WTC11 (cell line): ENCODE results near the gene SLC16A8. TPM values are rescaled to one million over a fixed set of nuclear protein-coding genes. Genes with fewer than 3 reads are reported as not detected.
A peak's percentile ranks its signal among the peaks of the same experiment; 100 is the strongest.

ENCODE experiments used
- ATAC-seq: fragments of 200-7000 bp; cut with Tn5 transposase; 2 replicates; pipeline ENCODE4 v1.10.0; 2021; ENCODE audit warnings: mild to moderate bottlenecking, moderate library complexity
- CTCF ChIA-PET: fragments of 300-600 bp; sonication (Branson Sonifier 250); formaldehyde crosslinking; loops from one replicate; lab custom pipeline; 2021; ENCODE audit warnings: antibody characterized with exemption; lab: Charles Lee
- POLR2A ChIA-PET: fragments of 350-600 bp; sonication (Branson Sonifier 250); formaldehyde crosslinking; loops from one replicate; lab custom pipeline; 2021; ENCODE audit warnings: antibody characterized with exemption; lab: Charles Lee
- DNase-seq: peaks from one replicate; pipeline ENCODE4 v3.0.0; 2021; ENCODE audit warnings: low spot score
- H3K27ac Mint-ChIP-seq: 2 replicates; pipeline ENCODE4 v1.8.0; 2021; ENCODE audit warnings: mixed read lengths
- H3K27me3 Mint-ChIP-seq: 2 replicates; pipeline ENCODE4 v1.8.0; 2021; ENCODE audit warnings: low read depth, mild to moderate bottlenecking, moderate library complexity, mixed read lengths
- H3K36me3 Mint-ChIP-seq: 2 replicates; pipeline ENCODE4 v1.8.0; 2021; ENCODE audit warnings: mixed read lengths
- H3K4me1 Mint-ChIP-seq: 2 replicates; pipeline ENCODE4 v1.8.0; 2022; ENCODE audit warnings: mixed read lengths
- H3K4me3 Mint-ChIP-seq: 2 replicates; pipeline ENCODE4 v1.8.0; 2021; ENCODE audit warnings: mild to moderate bottlenecking, moderate library complexity, mixed read lengths
- H3K9me3 Mint-ChIP-seq: 2 replicates; pipeline ENCODE4 v1.8.0; 2021; ENCODE audit warnings: mixed read lengths
- ATF1 ChIP-seq: sonication (generic); formaldehyde crosslinking; IDR thresholded peaks from 2 replicates; pipeline ENCODE4 v1.8.1; 2023; ENCODE audit warnings: mild to moderate bottlenecking, moderate library complexity, missing genetic modification reagents
- FOXK1 ChIP-seq: sonication (generic); formaldehyde crosslinking; IDR thresholded peaks from 2 replicates; pipeline ENCODE4 v1.8.0; 2022; ENCODE audit warnings: mild to moderate bottlenecking, moderate library complexity, missing genetic modification reagents
- FOXP4 ChIP-seq: sonication (generic); formaldehyde crosslinking; IDR thresholded peaks from 2 replicates; pipeline ENCODE4 v1.8.0; 2022; ENCODE audit warnings: mild to moderate bottlenecking, missing genetic modification reagents
- GABPB1 ChIP-seq: sonication (generic); formaldehyde crosslinking; IDR thresholded peaks from 2 replicates; pipeline ENCODE4 v1.8.1; 2023; ENCODE audit warnings: mild to moderate bottlenecking, missing genetic modification reagents
- IRF2 ChIP-seq: sonication (generic); formaldehyde crosslinking; IDR thresholded peaks from 2 replicates; pipeline ENCODE4 v1.8.0; 2022; ENCODE audit warnings: low read depth, missing genetic modification reagents, borderline replicate concordance
- MAX ChIP-seq: sonication (generic); formaldehyde crosslinking; IDR thresholded peaks from 2 replicates; pipeline ENCODE4 v1.8.0; 2022; ENCODE audit warnings: mild to moderate bottlenecking, missing genetic modification reagents
- NFYB ChIP-seq: sonication (generic); formaldehyde crosslinking; conservative IDR thresholded peaks from 2 replicates; pipeline ENCODE4 v1.8.0; 2022; ENCODE audit warnings: low read depth, missing genetic modification reagents
- RORB ChIP-seq: fragments of 250-450 bp; sonication (Bioruptor Pico); IDR thresholded peaks from 2 replicates; pipeline ENCODE4 v1.9.0; 2021; ENCODE audit warnings: mild to moderate bottlenecking
- SMAD3 ChIP-seq: sonication (generic); formaldehyde crosslinking; IDR thresholded peaks from 2 replicates; pipeline ENCODE4 v1.8.0; 2022; ENCODE audit warnings: missing genetic modification reagents, mild to moderate bottlenecking, borderline replicate concordance
- SP1 ChIP-seq: sonication (generic); formaldehyde crosslinking; conservative IDR thresholded peaks from 2 replicates; pipeline ENCODE4 v1.8.1; 2022; ENCODE audit warnings: missing genetic modification reagents
- TEAD1 ChIP-seq: sonication (generic); formaldehyde crosslinking; IDR thresholded peaks from 2 replicates; pipeline ENCODE4 v1.8.0; 2022; ENCODE audit warnings: mild to moderate bottlenecking, missing genetic modification reagents
- ZBTB21 ChIP-seq: sonication (generic); formaldehyde crosslinking; IDR thresholded peaks from 2 replicates; pipeline ENCODE4 v1.8.1; 2023; ENCODE audit warnings: mild to moderate bottlenecking, missing genetic modification reagents, borderline replicate concordance
- ZNF671 ChIP-seq: fragments of 250-450 bp; sonication (Bioruptor Pico); IDR thresholded peaks from 2 replicates; pipeline ENCODE4 v1.8.0; 2021; ENCODE audit warnings: mild to moderate bottlenecking
- total RNA-seq: library from RNA; stranded (reverse); gene quantifications from 3 replicates; pipeline ENCODE4 v1.2.3, GENCODE V29; 2021
- TF ChIP-seq, protein P1 (sequence below): fragments of 250-450 bp; sonication (Bioruptor Pico); IDR thresholded peaks from 2 replicates; pipeline ENCODE4 v1.8.0; 2021; ENCODE audit warnings: mild to moderate bottlenecking
- TF ChIP-seq, protein P2 (sequence below): sonication (generic); formaldehyde crosslinking; conservative IDR thresholded peaks from 2 replicates; pipeline ENCODE4 v1.8.1; 2022; ENCODE audit warnings: mild to moderate bottlenecking, missing genetic modification reagents
- TF ChIP-seq, protein P3 (sequence below): sonication (generic); formaldehyde crosslinking; IDR thresholded peaks from 2 replicates; pipeline ENCODE4 v1.8.1; 2023; ENCODE audit warnings: mild to moderate bottlenecking, moderate library complexity, missing genetic modification reagents
- TF ChIP-seq, protein P4 (sequence below): fragments of 200-600 bp; IDR thresholded peaks from 2 replicates; pipeline ENCODE4 v1.8.0; 2022; ENCODE audit warnings: antibody characterized with exemption
- TF ChIP-seq, protein P5 (sequence below): sonication (generic); formaldehyde crosslinking; IDR thresholded peaks from 2 replicates; pipeline ENCODE4 v1.8.1; 2023; ENCODE audit warnings: mild to moderate bottlenecking, missing genetic modification reagents, moderate library complexity

SLC16A8 gene
- total RNA-seq, 1 experiment from 2014 or later, result 0.57 TPM

- TF ChIP-seq, protein P1, sequence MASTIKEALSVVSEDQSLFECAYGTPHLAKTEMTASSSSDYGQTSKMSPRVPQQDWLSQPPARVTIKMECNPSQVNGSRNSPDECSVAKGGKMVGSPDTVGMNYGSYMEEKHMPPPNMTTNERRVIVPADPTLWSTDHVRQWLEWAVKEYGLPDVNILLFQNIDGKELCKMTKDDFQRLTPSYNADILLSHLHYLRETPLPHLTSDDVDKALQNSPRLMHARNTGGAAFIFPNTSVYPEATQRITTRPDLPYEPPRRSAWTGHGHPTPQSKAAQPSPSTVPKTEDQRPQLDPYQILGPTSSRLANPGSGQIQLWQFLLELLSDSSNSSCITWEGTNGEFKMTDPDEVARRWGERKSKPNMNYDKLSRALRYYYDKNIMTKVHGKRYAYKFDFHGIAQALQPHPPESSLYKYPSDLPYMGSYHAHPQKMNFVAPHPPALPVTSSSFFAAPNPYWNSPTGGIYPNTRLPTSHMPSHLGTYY, result no peak
- TF ChIP-seq ATF1 (CRISPR knock-in tag), result no peak
- TF ChIP-seq IRF2 (CRISPR knock-in tag), result no peak
Measured at GRCh38 chr22:38056969-38057891, 26.8 kb downstream of the SLC16A8 start, which contains the start of gene PICK1 (continued).

DNA sequence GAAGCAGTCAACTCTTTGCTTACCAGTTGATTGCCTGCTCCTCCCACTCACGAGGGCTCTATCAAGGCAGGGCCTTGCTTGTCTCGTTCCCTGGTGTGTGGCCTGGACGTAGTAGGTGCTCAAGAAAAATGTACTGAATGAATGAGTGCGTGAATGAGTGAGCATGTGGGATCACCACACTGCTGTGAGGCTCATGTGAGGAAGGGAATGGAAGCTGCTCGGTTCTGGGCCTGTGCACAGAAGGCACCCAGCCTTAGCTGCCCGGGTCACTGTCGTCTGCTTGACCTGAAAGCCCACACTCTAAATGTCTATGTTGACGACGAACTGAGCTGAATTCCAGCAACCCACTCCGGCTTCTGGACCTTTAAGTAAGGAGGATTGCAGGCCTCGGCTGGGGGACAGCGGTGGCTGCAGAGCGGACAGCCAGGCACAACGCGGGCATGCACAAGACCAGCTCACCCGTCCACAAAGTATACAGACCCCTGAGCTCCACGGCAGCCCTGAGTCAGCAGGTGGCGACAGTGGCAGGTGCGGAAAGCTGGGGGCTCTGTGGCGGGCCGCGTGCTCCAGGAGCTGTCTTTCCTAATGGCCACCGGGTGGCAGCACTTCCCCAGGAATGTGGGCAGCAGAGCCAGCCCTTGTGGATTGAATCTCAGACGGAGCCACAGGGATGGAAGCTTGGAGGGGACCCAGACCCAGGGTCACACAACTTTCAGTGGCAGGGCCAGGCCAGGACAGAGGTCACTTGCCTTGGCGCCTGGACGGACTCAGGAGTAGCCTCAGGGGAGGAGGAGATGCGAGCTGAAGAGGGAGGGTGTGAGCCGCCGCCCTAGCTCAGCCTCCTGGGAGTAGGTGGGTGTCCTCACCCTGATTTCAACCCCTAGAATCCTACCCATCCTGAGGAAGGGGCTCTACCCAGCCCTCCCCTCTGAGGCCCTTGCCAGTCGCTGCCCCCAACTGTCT lies 31.8 kb downstream of the SLC16A8 start:
- ChIA-PET POLR2A (interaction anchor here (0.5 to 1.4 kb wide), 5 partner anchors 15 to 1276 kb away, joined by 3 to 6 read pairs (median 5); no protein-coding TSS in a partner anchor), CTCF (interaction anchor here (0.6 to 2.6 kb wide), 90 partner anchors 8 to 716 kb away, joined by 3 to 91 read pairs (median 5); partner anchors contain the start of genes BAIAP2L2, C22orf23, DMC1 and GCAT)
- DNase-seq (peak; percentile 92), ATAC-seq (peak; percentile 84)
- Mint-ChIP-seq H3K27ac (peak overlapping the region; percentile 23; the same call in 1 of the 2 replicates), H3K36me3 (no peaks in the 10 kb centered on the region), H3K4me3 (no peak overlapping the region), H3K4me1 (peaks cover 7% of the 10 kb centered on the region), H3K9me3 (no peaks in the 10 kb centered on the region), H3K27me3 (no peaks in the 10 kb centered on the region; the same call in 1 of the 2 replicates)
- TF ChIP-seq, protein P2, sequence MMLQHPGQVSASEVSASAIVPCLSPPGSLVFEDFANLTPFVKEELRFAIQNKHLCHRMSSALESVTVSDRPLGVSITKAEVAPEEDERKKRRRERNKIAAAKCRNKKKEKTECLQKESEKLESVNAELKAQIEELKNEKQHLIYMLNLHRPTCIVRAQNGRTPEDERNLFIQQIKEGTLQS (CRISPR knock-in tag), result no peak
- TF ChIP-seq SP1 (CRISPR knock-in tag) (0 out of 2 replicates have a peak, but pooled peaks have one; percentile 37), NFYB (CRISPR knock-in tag) (no peak), FOXK1 (CRISPR knock-in tag) (peak; percentile 37; the same call in 1 of the 2 replicates), TEAD1 (CRISPR knock-in tag) (peak; percentile 85; the same call in 1 of the 2 replicates), ZBTB21 (CRISPR knock-in tag) (peak; percentile 30; the same call in 1 of the 2 replicates), ATF1 (CRISPR knock-in tag) (no peak), IRF2 (CRISPR knock-in tag) (no peak), ZNF671 (CRISPR knock-in tag) (no peak), MAX (CRISPR knock-in tag) (peak; percentile 85), RORB (CRISPR knock-in tag) (no peak), SMAD3 (peak; percentile 25; the same call in 1 of the 2 replicates), FOXP4 (CRISPR knock-in tag) (no peak), GABPB1 (CRISPR knock-in tag) (peak; percentile 56; the same call in 1 of the 2 replicates)
- TF ChIP-seq, protein P3, sequence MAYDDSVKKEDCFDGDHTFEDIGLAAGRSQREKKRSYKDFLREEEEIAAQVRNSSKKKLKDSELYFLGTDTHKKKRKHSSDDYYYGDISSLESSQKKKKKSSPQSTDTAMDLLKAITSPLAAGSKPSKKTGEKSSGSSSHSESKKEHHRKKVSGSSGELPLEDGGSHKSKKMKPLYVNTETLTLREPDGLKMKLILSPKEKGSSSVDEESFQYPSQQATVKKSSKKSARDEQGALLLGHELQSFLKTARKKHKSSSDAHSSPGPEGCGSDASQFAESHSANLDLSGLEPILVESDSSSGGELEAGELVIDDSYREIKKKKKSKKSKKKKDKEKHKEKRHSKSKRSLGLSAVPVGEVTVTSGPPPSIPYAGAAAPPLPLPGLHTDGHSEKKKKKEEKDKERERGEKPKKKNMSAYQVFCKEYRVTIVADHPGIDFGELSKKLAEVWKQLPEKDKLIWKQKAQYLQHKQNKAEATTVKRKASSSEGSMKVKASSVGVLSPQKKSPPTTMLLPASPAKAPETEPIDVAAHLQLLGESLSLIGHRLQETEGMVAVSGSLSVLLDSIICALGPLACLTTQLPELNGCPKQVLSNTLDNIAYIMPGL, result peak; percentile 63; the same call in 1 of the 2 replicates
- TF ChIP-seq, protein P4, sequence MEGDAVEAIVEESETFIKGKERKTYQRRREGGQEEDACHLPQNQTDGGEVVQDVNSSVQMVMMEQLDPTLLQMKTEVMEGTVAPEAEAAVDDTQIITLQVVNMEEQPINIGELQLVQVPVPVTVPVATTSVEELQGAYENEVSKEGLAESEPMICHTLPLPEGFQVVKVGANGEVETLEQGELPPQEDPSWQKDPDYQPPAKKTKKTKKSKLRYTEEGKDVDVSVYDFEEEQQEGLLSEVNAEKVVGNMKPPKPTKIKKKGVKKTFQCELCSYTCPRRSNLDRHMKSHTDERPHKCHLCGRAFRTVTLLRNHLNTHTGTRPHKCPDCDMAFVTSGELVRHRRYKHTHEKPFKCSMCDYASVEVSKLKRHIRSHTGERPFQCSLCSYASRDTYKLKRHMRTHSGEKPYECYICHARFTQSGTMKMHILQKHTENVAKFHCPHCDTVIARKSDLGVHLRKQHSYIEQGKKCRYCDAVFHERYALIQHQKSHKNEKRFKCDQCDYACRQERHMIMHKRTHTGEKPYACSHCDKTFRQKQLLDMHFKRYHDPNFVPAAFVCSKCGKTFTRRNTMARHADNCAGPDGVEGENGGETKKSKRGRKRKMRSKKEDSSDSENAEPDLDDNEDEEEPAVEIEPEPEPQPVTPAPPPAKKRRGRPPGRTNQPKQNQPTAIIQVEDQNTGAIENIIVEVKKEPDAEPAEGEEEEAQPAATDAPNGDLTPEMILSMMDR, result peak; percentile 83
- TF ChIP-seq, protein P5, sequence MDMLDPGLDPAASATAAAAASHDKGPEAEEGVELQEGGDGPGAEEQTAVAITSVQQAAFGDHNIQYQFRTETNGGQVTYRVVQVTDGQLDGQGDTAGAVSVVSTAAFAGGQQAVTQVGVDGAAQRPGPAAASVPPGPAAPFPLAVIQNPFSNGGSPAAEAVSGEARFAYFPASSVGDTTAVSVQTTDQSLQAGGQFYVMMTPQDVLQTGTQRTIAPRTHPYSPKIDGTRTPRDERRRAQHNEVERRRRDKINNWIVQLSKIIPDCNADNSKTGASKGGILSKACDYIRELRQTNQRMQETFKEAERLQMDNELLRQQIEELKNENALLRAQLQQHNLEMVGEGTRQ (CRISPR knock-in tag), result peak; percentile 26; the same call in 1 of the 2 replicates
